ENCODE results near the gene EYA3.

Gene EYA3

DNA sequence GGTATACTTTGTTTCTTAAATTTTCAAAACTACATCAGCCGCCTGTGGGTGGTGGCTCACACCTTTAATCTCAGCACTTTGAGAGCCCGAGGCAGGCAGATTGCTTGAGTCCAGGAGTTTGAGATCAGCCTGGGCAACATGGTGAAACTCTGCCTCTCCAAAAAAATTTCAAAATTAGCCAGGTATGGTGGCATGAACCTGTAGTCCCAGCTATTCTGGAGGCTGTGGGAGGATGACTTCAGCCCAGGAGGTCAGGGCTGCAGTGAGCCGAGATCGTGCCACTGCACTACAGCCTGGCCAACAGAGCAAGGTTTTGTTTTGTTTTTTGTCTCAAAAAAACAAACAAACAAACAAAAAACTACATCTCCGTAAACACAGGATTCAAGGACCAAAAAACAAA lies 3.3 kb downstream of the EYA3 start:
- H3K4me3 ChIP-seq (ENCODE audit: low read depth, low read length), result no peak overlapping the region
- TF ChIP-seq CTCF (IDR thresholded peaks at IDR 0.05; ENCODE audit: low read depth, low read length), result no peak

- H3K4me3 ChIP-seq (ENCODE audit: low read depth, low read length), result no peak overlapping the region
- TF ChIP-seq CTCF (IDR thresholded peaks at IDR 0.05; ENCODE audit: low read depth, low read length), result no peak
Observed at GRCh38 chr1:28083876-28084275, 4.5 kb downstream of the EYA3 start.

- no peak for TF ChIP-seq CTCF (IDR thresholded peaks at IDR 0.05; ENCODE audit: low read depth, low read length)
Observed at GRCh38 chr1:28078680-28079626, 9.5 kb downstream of the EYA3 start.

DNA sequence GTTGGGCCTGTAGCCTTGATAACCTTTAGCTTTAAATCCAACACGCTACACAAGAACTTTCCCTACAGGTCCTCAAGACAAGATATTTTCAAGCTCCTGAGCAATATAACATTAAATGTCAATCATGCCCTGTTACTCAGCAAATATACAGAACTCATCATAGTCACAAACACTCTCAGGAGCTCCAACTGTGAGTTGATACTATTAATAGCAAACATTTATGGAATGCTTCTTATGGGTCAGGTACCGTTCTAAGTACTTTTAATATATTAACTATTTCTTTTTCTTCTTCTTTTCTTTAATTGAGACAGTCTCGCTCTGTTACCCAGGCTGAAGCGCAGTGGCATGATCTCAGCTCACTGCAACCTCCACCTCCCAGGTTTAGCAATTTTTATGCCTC lies 10.1 kb downstream of the EYA3 start:
- TF ChIP-seq CTCF (IDR thresholded peaks at IDR 0.05; ENCODE audit: low read depth, low read length), result no peak
- H3K4me3 ChIP-seq (ENCODE audit: low read depth, low read length), result no peak overlapping the region

More at GRCh38 chr1:28078680-28079626, 9.5 kb downstream of the EYA3 start:
- H3K4me3 ChIP-seq (ENCODE audit: low read depth, low read length), result no peak overlapping the region

DNA sequence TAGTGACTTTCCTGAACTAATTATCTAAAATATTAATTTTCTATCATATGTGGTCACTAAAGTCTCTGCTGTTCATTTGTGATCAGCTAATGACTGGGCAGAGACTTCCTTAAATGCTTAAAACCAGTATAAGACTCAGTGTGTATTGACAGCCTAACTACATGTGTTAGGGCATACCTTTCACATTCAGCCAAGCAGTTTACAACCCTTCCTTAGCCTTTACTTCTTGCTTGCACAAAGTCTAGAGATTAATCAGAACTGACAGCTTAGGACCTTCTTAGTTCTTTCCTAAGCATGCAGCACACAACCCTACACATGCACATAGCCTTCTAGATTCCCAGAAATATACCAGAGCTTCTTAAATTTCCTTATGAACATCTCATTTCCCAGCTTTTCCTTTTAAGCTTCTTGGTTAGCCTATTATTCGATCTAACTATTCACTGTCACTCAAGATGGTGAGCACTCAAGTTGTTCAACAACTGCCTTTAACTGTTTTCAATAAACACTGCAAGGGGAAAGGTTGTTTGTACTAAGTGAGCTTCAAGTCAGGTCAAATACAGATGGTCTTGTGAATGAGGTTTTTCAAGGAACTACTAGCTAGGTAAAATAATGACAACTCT lies 13.4 kb downstream of the EYA3 start:
- H3K4me3 ChIP-seq (ENCODE audit: low read depth, low read length), result no peak overlapping the region
- no peak for TF ChIP-seq CTCF (IDR thresholded peaks at IDR 0.05; ENCODE audit: low read depth, low read length)

- TF ChIP-seq CTCF (IDR thresholded peaks at IDR 0.05; ENCODE audit: low read depth, low read length), result no peak
- no peak overlapping the region for H3K4me3 ChIP-seq (ENCODE audit: low read depth, low read length)
Observed at GRCh38 chr1:28073867-28074266, 14.5 kb downstream of the EYA3 start.

DNA sequence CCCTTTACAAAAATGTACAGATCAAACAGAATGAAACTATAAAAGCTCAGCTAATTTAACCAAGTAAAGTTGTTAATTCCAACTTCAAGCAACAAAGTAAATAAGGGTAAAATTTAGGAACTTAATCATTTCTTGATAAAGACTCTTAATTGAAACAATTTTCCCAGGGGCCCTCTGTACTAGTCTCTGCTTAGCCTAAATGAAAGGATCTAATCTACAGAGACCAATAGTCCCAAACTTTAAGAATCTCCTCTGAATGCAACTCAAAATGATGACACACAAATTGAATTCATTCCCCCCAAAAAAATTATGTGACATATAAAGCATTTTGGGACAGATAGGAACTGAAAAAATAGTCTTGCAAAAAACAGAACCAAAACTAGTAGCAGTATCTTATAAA lies 16.6 kb downstream of the EYA3 start:
- H3K4me3 ChIP-seq (ENCODE audit: low read depth, low read length), result no peak overlapping the region
- TF ChIP-seq CTCF (IDR thresholded peaks at IDR 0.05; ENCODE audit: low read depth, low read length), result no peak

All from WI38 (cell line).